AML-193 (cell line): ENCODE results near the gene GNAZ.

ENCODE experiments used
- DNase-seq, 2 experiments: peaks; one replicate each; lab custom pipeline; 2025; lab: John Stamatoyannopoulos, UW

The GNAZ gene

DNA sequence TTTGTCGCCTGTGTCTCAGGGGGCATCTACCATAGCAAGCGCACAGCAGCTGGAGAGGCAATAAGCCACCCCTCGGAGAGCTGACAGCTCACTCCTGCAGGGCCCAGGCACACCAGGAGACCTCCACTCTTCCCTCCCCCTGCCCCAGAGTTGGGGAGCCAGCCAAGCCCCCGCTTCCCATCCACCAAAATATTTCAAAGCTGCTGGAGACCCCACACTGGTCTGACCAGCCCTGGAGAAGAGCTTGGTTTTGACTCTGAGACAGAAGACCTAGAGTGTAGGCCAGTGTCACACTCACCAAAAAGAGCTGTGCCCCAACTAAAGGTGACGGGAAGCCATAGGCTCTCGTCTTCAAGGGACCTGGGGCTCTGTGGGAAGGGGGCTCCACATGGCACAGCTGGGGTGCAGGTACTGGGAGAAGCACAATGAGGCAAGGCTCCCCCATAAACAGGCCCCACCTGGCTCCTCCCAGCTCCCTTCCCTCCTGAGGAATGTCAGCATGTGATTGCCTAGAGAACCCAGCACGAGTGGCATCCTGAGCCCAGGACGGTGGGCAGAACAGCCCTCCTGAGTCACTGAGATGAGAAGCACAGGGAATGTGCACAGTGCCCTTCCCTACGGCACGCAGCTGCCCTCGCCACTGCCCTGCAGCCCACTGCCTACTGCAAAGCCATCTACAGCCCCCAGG is 5.8 kb upstream of the GNAZ start:
- DNase-seq, result no peak

DNA sequence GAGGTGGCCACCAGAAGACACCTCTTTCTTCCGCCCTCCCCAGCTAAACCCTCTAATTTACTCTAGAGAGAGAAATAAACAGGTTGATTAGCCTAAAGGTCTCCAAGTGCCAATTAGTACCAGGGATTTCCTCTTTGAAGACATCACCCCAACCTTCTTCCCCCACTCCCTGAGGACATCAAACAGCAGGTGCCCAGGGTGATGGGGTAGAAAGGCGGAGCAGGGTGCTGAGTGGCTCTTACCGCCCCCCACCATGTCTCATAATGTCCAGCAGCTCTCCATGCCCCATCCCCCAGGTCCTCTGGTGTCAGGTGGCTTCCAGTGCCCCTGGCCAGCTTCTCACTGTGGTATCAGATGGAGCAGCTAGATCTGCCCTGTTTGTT is 5.3 kb upstream of the GNAZ start:
- DNase-seq, result no peak

DNA sequence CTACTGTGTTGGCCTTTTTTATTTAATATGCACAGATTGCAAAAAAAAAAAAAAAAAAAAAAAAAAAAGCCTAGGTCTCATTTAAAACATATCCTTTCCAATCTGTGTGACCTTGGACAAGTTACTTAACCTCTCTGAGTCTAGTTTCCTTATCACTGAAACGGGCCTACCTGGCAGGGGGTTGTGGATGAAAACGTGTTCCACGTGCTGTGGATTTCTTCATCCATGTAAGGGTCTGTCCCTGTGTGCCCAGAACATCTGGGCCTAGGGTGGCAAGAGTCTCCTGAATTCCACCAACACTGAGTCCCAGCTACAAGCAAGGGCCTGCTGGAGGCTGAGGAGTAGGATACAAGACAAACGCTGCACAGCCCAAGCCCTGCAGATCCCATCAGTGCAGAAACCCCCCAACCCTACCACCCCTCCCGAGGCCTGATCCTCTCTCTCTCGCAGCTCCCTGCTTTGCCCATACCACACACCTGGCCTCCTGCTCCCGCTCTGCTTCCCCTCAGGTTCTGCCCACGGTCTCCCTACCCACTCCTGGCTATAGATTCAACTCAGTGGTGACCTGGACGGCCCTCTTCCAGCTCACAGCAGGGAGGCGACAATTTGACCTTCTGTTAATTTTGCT is 4.7 kb upstream of the GNAZ start:
- no peak for DNase-seq

DNA sequence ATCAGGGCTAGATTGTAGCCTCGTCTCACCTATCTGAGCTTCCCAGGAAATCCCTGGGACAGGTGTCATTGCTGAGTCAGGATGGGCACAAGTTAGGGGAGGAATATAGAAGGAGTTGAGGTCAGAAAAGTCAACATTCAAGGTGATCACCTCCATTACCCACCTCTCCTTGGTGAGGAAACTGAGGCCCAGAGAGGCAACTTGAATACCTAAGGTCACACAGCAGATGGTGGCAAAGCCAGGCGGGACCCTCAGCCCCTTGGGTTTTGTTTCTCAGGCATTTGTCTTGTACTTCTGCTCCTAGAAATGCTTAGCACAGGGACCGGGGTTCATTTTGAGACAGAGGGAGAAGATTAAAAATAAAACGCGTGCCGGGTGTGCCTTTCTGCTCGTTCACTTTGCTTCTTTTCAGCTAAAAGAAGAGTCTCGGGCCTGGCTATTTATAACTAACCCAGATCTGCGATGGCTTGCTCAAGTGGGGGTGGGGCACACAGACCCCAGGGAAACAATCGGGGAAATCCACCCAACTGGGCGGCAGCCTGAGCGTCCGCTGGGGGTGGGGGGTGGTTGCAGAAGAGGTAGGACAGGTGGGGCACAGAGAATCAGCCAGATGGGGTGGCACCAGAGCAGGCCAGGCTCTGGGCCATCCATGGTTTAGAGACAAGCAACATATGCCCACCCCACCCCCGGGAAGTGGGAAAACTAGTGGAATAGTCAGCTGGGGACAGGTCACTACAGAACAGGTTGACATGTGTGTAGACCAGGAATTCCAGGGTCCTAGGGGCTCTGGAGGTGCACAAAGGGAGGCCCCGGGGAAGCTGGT is 3.9 kb upstream of the GNAZ start:
- DNase-seq, result no peak

DNA sequence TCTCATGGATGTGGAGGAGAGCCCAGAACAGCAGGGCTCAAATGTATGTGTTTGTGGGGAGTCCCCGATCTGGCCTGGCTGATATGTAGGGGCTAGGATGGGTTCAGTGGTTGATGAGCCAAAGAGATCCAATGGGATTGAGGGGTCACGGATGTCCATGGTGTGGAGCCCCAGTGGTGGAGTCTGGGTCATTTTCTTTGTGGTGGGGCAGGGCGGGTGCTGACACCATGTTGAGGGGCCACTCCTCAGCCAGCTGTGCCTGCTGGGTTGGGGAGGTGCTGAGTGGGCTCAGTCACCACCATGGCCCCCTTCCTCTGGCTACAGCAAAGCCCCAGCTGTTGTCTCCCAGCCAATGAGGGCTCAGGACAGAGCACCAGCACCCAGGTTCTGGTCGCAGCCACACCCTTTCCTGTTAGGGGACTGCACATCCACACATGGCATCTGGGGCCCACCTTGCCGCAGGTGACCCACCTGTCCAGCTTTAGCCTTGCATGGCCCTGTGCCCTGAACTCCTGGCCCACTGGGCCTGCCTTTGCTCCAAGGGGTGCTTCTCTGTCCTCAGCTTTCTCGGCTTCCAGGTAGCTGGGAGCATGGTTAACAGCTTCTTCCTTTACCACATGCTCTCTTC is 3.2 kb upstream of the GNAZ start:
- no peak for DNase-seq

DNA sequence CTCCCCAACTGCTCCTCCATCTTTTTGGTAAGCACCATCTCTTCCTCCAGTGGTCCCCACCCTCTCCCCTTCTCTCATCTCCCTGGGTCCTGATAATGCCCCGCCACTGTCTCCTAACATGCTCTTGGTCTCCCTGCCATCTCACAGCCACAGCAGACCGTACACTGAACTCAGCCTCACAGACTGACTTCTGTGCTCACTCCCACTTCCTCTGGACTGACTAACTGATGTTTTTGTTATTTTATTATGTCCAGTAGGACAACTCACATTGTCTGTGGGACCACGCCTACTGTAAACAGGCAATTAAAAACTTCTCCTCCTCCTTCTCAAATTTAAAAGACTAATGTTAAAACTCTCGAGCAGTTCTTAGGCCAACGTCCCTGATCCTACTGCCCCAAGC is 2.6 kb upstream of the GNAZ start:
- no peak for DNase-seq

DNA sequence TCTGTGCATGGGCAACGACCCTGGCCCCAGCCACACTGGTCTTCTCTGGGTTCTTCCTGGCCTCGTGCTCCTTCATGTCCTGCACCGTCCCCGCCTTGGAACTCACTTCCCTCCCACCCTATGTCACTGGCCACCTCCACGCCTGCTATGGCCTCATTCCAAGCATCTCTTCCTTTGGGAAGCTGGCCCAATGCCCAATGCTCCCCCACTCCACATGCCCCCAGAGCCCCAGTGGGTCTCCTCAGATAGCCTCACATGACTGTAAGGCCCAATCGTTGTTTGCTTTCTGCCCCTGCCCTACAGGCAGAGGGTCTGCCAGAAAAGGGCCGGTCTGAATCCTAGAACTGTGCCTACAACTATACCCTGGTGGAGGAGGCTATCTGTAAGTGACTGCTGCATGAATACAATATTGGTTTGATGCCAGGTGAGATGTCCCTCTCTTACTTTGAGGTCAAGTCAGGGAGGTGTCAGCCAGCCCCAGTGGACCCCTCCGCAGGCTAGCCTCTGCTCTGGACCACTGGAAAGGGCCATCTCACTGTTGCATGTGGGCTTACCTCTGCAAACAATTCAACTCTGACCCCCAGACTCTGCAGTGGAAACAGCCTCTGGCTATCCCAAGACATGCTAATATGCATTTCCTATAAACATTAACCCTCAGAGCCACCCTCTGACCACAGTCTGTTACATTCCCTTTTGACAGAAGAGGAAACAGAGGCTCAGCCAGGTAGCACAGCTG is 2.1 kb upstream of the GNAZ start:
- no peak for DNase-seq

DNA sequence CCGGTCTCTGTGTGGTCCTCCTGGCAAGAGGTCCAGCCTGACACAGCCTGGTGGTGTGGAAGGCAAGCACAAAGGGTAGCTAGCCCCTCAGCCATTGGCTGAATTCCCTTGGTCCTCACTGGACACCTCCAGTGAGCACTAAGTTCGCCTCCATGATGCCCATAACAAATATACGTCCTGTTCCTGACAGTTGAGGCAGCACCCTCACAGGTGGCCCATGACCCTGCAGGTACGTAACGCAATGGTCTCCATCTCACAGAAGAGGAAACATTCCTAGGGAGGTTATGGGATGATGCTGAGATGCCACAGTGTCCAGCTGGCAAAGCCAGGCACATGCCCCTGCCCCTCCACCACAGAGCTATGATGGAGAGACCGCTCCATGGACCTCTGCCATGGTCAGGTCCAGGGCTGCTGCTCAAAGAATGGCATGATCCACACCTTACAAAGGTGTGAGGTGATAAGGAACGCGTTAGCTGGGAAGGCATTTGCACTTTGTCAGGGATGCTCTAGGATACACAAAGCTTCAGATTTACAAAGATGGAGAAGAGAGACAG is 1.4 kb upstream of the GNAZ start:
- no peak for DNase-seq

DNA sequence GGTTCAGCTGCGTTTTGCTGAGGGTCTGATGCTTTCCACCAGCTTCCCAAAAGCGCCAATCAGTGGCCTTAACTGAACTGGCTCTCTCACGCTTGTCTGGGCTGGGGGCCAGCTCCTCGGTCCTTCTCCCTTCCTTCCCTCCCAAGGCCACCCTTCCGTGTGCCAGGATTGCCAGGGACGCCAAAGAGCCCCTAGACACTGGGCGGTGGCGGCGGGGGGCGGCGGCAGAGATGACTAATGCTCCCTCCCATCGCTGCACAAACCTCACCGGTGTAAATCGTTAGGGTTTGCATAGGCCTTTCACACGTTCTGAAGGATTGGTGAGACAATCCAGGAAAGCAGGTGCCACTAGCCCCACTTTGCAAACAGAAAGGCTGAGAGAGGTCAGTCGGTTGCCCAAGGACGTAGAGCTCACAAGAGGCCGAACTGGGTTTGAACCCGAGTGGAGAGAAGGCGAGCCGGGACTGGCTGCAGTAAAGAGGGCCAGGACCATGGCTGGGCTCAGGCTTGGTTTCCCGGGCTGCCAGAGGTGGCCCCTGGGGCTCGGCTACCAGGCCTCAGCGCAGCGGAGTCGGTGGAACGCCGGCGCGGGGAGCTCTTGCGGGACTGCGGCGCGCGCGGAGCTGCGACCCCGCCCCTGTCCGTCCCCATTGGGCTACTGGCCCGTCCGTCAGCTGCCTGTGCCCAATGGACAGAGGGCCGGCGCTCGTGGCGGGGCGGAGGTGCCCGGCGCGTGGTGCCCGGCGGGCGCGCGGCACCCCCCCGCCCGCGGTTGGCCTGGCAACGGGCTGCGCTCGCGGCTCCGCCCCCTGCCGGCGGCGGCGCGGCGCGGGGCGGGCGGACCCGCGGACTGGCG is 589 bp upstream of the GNAZ start:
- DNase-seq, result peak; percentile 67 to 74

DNA sequence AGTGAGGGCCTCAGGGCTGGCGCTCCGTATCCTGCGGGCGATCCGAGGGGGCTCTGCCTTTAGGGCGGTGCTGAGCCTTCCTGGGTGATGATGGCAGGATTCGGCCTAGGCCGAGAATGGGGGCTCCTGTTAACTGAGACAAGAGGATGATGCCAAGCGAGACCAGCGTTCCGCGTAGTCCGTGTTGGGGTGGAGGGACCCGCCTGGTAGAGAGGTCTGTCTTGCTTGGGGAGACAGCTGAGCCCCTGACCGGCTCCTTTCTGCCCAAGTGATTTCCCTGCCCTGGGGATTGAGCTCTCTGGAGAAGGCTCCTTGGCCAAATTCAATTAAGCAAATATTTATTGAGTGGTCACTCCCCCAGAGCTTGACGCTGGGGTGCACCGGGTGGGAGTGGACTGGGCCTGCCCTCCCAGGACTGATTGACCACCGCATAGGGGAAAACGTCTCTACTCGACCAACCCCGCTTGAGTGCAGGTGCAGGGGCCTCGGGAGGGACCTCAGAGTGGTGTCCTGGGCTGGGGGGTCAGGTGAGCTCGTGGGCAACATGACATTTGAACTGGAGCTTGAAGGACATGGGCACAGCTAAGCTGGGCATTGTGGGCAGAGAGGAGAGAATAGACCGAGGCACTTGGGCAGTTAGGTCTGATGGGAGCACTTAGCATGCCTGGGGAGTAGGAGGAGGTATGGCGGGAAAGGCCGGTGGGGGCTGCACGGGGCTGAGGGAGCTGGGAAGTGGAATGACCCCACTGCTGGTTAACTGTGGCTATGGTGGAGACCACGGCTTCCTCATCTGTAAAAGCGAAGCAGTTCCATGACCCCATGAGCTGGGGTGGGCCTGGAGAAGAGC is 1.1 kb downstream of the GNAZ start:
- DNase-seq, result no peak

DNA sequence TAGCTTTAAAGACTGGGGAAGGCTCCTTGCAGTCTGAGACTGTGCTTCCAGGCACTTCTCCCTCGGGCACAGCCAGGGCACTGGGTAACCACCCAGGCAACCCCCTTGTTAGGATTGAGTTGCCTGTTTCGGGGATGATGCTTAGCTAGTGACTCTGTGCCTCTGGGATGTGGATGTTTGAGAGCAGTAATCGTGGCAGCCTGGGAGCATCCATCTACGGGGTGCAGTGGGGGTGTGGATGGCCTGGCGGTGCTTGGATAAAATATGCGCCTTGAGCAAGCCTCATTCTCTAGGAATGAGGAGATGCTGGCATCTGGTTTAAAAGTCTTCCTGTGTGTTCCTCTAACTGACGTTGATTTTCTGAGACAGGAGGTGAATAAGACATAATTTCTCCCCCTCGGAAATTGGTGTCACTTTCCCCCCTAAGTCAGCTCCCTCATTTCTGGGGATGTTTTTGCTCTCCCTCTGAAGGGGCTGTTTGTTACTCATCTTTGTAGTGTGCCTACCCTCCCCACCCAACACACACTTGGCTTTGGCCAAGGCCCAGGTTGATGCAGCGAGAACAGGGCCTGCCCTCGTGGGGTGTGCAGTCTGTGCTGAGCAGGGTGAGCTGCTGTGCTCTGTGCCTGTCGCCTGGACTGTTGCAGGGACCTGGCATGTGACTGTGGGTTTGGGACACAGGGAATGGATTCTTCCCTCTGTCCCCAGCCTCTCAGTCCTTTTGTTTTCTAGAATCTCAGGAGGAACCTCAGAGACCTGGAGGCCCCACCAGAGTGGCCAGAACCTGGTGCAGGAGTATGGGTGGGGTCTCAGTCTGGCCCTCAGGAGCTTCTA is 2.0 kb downstream of the GNAZ start:
- DNase-seq, result no peak

DNA sequence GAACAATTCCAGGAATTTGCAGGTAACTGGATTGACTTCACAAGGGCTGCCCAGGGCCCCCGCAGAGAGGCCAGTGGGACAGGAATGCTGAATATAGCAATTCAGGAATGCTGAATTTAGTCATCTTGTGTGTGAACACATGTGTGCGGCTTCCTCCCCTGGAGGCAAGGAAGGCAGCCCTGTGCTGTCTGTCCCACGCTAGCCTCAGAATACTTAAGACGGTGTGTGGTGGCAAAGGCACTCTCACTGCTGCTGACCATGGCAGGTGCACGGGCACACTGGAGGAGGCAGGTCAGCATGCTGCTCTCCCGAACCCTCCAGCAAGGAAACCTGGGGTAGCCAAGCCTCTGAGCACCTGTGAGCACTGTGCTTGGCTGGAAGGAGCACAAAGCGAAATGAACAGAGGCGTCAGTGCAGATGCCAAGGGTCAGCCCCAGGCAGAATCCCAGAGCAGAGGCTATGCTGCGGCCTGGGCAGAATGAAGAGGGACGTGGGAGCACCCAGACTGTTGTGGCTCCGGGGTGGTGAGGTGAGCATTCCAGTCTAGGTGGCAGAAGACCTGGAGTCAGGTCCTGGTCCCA is 2.7 kb downstream of the GNAZ start:
- DNase-seq, result no peak

DNA sequence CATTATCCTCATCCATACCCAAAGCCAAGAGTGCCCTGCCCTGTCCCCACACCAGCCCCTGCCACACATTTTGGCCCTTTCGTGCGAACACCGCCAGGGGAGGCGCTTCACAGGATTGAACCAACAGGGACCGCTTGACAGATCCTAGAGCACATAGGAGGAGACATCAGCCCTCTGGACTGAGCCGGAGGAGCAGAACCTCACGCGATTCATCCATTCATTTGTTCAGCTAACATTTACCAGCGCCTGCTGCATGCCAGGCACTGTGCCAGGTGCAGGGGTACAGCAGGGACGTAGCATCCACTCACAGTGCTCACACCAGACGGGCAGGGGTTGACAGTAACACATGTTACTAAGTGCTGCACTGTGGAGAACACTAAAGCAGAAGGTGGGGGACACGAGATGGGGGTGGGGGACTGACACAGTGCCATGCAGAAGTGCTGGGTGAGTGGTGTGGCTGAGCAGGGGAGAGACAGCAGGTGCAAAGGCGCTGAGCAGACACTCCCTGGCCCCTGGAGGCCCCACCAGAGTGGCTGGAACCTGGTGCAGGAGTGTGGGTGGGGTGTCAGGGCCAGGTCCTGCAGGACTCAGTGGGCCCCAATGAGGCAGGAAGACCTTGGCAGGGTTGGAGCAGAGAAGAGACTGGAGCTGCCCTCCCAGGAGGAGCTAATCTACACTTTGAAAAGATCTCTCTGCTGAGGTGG is 3.4 kb downstream of the GNAZ start:
- no peak for DNase-seq

DNA sequence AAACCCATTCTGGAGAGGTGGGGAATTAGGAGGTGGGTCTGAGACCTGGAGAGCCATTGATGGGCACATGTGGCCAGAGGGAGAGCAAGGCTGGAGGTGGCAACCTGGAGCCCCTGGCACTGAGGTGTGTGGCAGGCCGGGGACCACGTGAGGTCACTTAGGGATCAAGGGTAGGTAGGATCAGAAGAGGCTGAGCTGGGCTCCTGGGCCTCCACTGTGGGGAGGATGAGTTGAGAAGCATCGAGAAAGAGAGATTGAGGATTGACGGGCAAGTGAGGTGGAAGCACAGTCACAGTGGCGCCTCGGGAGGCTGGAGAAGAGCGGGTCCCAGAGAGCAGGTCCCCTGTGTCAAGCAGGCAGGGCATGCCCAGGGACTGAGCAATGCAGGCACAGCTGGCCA is 4.1 kb downstream of the GNAZ start:
- DNase-seq, result no peak

DNA sequence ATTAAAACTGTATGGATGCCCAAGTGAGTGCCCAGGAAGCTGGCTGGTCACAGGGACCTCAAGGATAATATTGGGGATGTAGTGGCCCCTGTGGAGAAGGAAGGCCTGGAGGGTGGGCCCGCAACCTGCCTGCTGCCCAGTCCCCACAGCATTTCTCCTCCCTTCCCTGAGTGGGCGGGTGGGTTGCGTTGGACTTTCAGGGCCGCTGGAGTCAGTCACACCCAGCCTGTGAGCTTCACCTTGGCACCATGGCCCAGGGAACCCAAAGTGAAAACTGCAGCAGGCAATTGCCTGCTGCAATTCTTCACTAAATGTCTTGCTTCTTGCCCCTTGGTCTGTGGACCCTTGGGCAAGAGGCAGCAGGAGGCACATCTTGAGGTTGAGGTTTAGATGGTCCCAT is 4.7 kb downstream of the GNAZ start:
- no peak for DNase-seq

DNA sequence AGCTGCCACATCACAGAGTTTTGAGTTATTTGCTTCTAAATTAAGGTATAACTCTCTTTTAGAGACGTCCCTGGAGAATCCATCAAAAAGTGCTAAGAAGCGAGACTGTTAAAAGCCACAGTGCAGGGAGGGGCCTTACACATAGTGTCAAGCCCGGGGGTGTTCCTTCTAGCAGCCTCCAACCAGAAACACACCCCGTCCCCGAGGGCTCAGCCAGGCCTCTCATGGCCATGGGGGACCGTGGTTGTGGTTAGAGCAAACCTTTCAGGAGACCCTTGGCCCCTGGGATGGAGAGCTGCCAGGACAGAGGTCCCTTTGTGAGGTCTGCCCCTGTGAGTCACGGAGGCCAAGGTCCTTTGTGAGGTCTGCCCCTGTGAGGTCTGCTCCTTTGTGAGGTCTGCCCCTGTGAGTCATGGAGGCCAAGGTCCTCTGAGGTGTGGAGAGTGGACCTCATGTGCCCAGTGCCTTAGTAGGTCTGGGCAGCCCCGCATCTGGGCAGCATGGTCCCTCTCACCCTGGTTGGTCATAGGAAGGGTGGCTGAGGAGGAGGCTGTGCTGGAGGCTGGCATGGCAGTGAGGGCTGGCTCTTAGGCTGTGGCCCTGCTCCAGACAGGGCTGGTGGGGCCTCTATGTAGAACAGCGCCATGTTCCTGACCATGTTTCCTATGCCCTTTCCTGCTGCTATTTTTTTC is 5.4 kb downstream of the GNAZ start:
- DNase-seq, result no peak

DNA sequence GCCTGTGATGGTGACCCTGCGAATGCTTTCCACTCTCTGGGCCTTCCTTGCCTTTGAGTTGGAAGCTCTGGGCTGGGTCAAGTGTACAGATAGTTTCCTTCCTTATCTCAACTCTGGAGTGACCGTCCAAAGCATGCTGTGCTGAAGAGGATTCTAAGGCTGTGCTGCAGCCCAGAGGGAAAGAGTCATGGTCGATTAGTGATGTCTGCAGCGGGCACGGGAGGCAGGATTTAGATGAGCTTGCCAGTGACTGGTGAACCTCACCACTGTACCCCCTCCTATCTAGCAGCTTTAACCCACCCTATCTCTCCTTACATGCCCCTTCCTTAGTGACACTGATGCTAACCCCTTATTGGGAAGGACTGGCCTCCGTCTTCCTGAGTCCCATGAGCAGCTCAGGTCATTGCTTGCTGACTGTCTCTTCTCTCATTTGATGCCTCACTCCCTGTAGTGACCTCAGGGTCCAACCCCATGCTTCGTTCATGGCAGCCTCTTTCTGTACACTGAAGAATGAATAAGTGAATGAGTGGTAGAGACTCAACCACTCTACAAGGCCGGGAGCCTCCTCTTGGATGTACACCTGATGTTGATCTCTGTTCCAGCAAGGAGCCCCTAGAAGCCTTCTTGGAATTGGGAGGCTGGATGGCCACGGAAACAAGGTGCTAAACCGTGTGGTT is 6.7 kb downstream of the GNAZ start:
- DNase-seq, result no peak
